ENCODE measurements around the gene NINJ1.

Gene NINJ1

GRCh38 chr9:93131599-93132286 is 2.3 kb downstream of the NINJ1 start:
- H3K9ac ChIP-seq: no peak overlapping the region
- H3K27ac ChIP-seq: peak overlapping the region; percentile 98
- H3K36me3 ChIP-seq (ENCODE audit: control insufficient read depth, insufficient read depth, low read length): no peaks in the 10 kb centered on the region
- peak overlapping the region; percentile 94 for H3K4me3 ChIP-seq (ENCODE audit: low read depth, low read length)
- no peaks in the 10 kb centered on the region for H3K27me3 ChIP-seq (ENCODE audit: control insufficient read depth, insufficient read depth, low read length)
- H3K79me2 ChIP-seq: peaks cover 36% of the 10 kb centered on the region
- H3K4me1 ChIP-seq: peaks cover 41% of the 10 kb centered on the region
- TF ChIP-seq CTCF (IDR thresholded peaks at IDR 0.05): no peak
- H2AFZ ChIP-seq: no peak overlapping the region
- peak overlapping the region; percentile 93 for H3K4me2 ChIP-seq (ENCODE audit: low read length)
- no peaks in the 10 kb centered on the region for H3K9me3 ChIP-seq (ENCODE audit: control insufficient read depth, low read length)

- Histone ChIP-seq H3K4me3 (ENCODE audit: low read depth, low read length) (peak overlapping the region; percentile 23), H3K79me2 (peaks cover 39% of the 10 kb centered on the region), H3K36me3 (ENCODE audit: control insufficient read depth, insufficient read depth, low read length) (no peaks in the 10 kb centered on the region), H3K27ac (peak overlapping the region; percentile 59), H3K9me3 (ENCODE audit: control insufficient read depth, low read length) (no peaks in the 10 kb centered on the region), H3K4me1 (peaks cover 46% of the 10 kb centered on the region), H2AFZ (no peak overlapping the region), H3K27me3 (ENCODE audit: control insufficient read depth, insufficient read depth, low read length) (no peaks in the 10 kb centered on the region), H3K4me2 (ENCODE audit: low read length) (peak overlapping the region; percentile 93), H3K9ac (no peak overlapping the region)
- TF ChIP-seq CTCF (IDR thresholded peaks at IDR 0.05): no peak
These were observed 3.1 kb downstream of the NINJ1 start for GRCh38 chr9:93130861-93131481.

- Histone ChIP-seq H3K9ac (no peak overlapping the region), H3K4me2 (ENCODE audit: low read length) (peak overlapping the region; percentile 93), H3K27me3 (ENCODE audit: control insufficient read depth, insufficient read depth, low read length) (no peaks in the 10 kb centered on the region), H3K4me3 (ENCODE audit: low read depth, low read length) (no peak overlapping the region), H3K4me1 (peaks cover 46% of the 10 kb centered on the region), H3K27ac (peak overlapping the region; percentile 44), H3K79me2 (peaks cover 43% of the 10 kb centered on the region), H3K9me3 (ENCODE audit: control insufficient read depth, low read length) (no peaks in the 10 kb centered on the region), H2AFZ (no peak overlapping the region), H3K36me3 (ENCODE audit: control insufficient read depth, insufficient read depth, low read length) (no peaks in the 10 kb centered on the region)
- no peak for TF ChIP-seq CTCF (IDR thresholded peaks at IDR 0.05)
These were observed 4.2 kb downstream of the NINJ1 start for GRCh38 chr9:93129691-93130500.

- Histone ChIP-seq H3K4me2 (ENCODE audit: low read length) (peak overlapping the region; percentile 9), H2AFZ (no peak overlapping the region), H3K4me1 (peaks cover 43% of the 10 kb centered on the region), H3K36me3 (ENCODE audit: control insufficient read depth, insufficient read depth, low read length) (no peaks in the 10 kb centered on the region), H3K4me3 (ENCODE audit: low read depth, low read length) (no peak overlapping the region), H3K27me3 (ENCODE audit: control insufficient read depth, insufficient read depth, low read length) (no peaks in the 10 kb centered on the region), H3K9ac (no peak overlapping the region), H3K79me2 (peaks cover 44% of the 10 kb centered on the region), H3K9me3 (ENCODE audit: control insufficient read depth, low read length) (no peaks in the 10 kb centered on the region), H3K27ac (peak overlapping the region; percentile 44)
- no peak for TF ChIP-seq CTCF (IDR thresholded peaks at IDR 0.05)
These were observed 4.8 kb downstream of the NINJ1 start for GRCh38 chr9:93129286-93129685.
